GM21717 (cell line): ENCODE data around the gene TRABD.

Source experiments
- ATAC-seq: cut with Tn5 transposase; IDR thresholded peaks from one replicate; pipeline ENCODE4 v1.9.1; 2021; ENCODE audit warnings: mild to moderate bottlenecking, moderate library complexity; ENCODE audit not compliant: unreplicated experiment

The TRABD gene

GRCh38 chr22:50233223-50233622 is 47.5 kb downstream of the TRABD start:
- no peak for ATAC-seq

- no peak for ATAC-seq
These were observed 51.2 kb downstream of the TRABD start for GRCh38 chr22:50236731-50237409.

- no peak for ATAC-seq
These were observed 53.0 kb downstream of the TRABD start for GRCh38 chr22:50238755-50239154.

- ATAC-seq, result no peak
These were observed 56.8 kb downstream of the TRABD start for GRCh38 chr22:50242406-50242949.

GRCh38 chr22:50243685-50244419 is 58.1 kb downstream of the TRABD start:
- ATAC-seq, result no peak

GRCh38 chr22:50244420-50245213 is 58.9 kb downstream of the TRABD start, which contains the start of gene TUBGCP6:
TUBGCP6 (minus strand) TSS chr22:50245023; CDS start chr22:50244459, 564 bp downstream.
- ATAC-seq, result peak; percentile 45

GRCh38 chr22:50245214-50246072 is 59.7 kb downstream of the TRABD start:
- no peak for ATAC-seq

- no peak for ATAC-seq
These were observed 60.8 kb downstream of the TRABD start for GRCh38 chr22:50246242-50247175.

- no peak for ATAC-seq
These were observed 62.0 kb downstream of the TRABD start for GRCh38 chr22:50247748-50248147.

GRCh38 chr22:50248196-50249081 is 62.7 kb downstream of the TRABD start:
- ATAC-seq, result no peak
